Activated CD4-positive, alpha-beta T cell treated with anti-CD3 and anti-CD28 coated beads, Interleukin-2, amount 10 ng/mL, durations not matched to agents 24 days and 14 days (primary cell): ENCODE results near the gene ADGB. TPM values are rescaled to one million over a fixed set of nuclear protein-coding genes. Genes with fewer than 3 reads are reported as not detected.
"Not testable (repeated sequence)": the region's sequence is repeated elsewhere in the genome, so short reads cannot be mapped to it uniquely, and the experiment has no call there.

Source experiments
- DNase-seq: peaks from one replicate; pipeline ENCODE4 v3.0.0; 2022
- H3K27ac Mint-ChIP-seq: one replicate; pipeline ENCODE4 v1.8.0; 2022; ENCODE audit warnings: mild to moderate bottlenecking, mixed read lengths
- H3K27me3 Mint-ChIP-seq: one replicate; pipeline ENCODE4 v1.8.0; 2022; ENCODE audit warnings: mixed read lengths
- H3K36me3 Mint-ChIP-seq: one replicate; pipeline ENCODE4 v1.8.0; 2022; ENCODE audit warnings: low read depth, mild to moderate bottlenecking, mixed read lengths
- H3K4me1 Mint-ChIP-seq: one replicate; pipeline ENCODE4 v1.8.0; 2021; ENCODE audit warnings: mixed read lengths
- H3K4me3 Mint-ChIP-seq: one replicate; pipeline ENCODE4 v1.8.0; 2022; ENCODE audit warnings: mild to moderate bottlenecking, moderate library complexity, mixed read lengths
- H3K9me3 Mint-ChIP-seq: one replicate; pipeline ENCODE4 v1.8.0; 2021; ENCODE audit warnings: mixed read lengths
- intact Hi-C: fragments of 100-400 bp; cut with micrococcal nuclease; formaldehyde crosslinking; loops from one replicate; pipeline ENCODE4 v1.15.1; 2023
- total RNA-seq: library from RNA; stranded (reverse); gene quantifications from 2 replicates; pipeline ENCODE4 v1.2.3, GENCODE V29; 2022

The ADGB gene
- total RNA-seq, 1 donor from 2014 or later = not detected

DNA sequence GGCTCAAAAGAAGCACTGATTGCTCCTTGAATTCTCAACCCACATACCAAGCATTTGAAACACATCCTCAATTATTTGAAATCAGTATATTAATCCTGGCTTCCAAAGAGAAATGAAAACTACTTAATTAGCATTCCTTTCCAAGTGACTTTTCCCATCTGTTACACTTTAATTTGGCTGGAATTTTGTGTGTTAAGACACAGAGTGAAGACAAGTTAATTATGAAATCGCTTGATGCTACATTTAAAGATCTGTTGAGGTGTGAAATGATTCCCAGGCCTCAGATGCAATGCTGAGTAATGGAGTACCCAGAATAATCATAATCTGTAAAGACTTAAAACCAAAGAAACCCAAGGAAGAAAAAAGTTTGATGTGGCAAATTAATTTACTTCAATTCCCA lies 241.4 kb downstream of the ADGB start:
- Mint-ChIP-seq H3K27ac (no peak overlapping the region), H3K4me3 (no peak overlapping the region), H3K9me3 (peaks cover 10% of the 10 kb centered on the region), H3K27me3 (no peaks in the 10 kb centered on the region), H3K4me1 (no peaks in the 10 kb centered on the region), H3K36me3 (no peaks in the 10 kb centered on the region)
- no peak for DNase-seq
- intact Hi-C loops = no loop called here

DNA sequence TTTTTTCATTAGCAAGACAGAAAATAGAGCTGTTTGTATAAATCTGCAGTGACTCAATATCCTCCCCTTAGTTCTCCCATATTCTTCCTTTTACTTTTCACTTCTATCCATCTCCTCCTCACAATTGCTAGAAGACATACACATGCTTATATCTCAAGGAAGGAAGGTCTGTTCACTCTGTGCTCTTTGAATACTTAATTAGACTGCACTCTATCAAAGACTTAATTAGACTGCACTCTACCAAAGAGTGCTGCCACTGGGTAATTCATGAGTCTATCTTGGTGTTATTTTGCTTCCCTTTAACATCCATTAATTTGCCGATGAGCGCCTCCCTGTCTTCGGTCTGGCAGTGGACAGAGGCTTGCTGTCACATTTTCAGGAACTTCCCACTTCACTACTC lies 241.9 kb downstream of the ADGB start:
- Mint-ChIP-seq H3K4me1 (no peaks in the 10 kb centered on the region), H3K36me3 (no peaks in the 10 kb centered on the region), H3K27me3 (no peaks in the 10 kb centered on the region), H3K4me3 (no peak overlapping the region), H3K9me3 (peaks cover 10% of the 10 kb centered on the region), H3K27ac (no peak overlapping the region)
- DNase-seq = no peak
- intact Hi-C loops = no loop called here

DNA sequence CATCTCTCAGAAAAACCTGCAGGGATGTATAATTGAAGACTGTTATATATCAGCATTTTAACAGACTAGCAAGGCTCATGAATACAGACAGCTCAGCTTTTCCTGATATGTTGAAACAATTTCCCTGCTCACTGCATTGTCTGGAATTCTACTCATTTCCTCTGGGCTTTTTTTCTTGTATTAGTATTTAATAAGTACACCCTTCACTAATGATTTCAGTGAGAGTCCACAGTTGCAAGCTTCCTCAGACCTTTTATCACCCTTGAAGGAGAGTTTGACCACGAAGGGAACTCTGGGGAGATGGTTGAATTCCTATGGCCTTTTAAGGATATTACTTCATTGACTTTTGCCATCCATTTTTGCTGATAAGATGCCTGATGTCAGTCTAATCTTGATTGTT lies 248.7 kb downstream of the ADGB start:
- Mint-ChIP-seq H3K9me3 (peaks cover 18% of the 10 kb centered on the region), H3K4me1 (peaks cover 15% of the 10 kb centered on the region), H3K4me3 (no peak overlapping the region), H3K36me3 (no peaks in the 10 kb centered on the region), H3K27me3 (no peaks in the 10 kb centered on the region), H3K27ac (no peak overlapping the region)
- intact Hi-C loops = no loop called here
- no peak for DNase-seq

DNA sequence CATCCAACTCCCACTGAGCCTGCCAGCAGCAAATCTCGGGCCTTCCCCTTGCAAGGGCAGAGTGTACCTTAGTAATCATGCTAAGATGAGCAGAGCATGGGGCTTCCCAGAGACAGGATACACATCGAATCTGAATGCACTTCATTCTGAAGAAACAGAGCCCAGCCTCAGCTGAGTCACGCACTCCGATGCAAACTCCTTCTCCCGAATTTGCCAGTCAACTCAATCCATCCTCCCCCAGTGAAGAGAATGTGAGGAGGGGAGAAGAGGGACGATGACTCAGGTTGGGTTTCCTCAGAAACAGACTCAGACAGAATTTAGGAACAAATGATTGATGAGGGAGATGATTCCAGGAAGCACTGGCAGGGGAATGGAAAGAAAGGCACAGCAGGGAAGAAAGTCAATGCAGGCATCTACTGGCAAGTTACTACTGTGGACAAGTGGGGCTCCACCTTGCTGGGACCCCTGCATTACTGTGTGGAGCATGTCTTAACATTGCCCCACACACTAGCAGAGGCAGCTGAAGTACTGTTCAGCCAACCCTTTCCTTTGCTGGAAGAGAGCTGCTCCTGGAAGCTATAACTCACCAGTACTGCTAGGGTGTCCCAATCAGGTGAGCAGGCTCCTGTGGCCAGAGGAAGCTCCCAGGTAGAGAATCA lies 251.6 kb downstream of the ADGB start:
- Mint-ChIP-seq H3K9me3 (peaks cover 12% of the 10 kb centered on the region), H3K36me3 (no peaks in the 10 kb centered on the region), H3K4me1 (peaks cover 15% of the 10 kb centered on the region), H3K27me3 (no peaks in the 10 kb centered on the region), H3K27ac (peak overlapping the region; percentile 69), H3K4me3 (peak overlapping the region; percentile 1)
- intact Hi-C loops = loop anchor here (10.0 kb wide), 1 partner anchor 1354 kb away; no protein-coding TSS in a partner anchor
- no peak for DNase-seq

DNA sequence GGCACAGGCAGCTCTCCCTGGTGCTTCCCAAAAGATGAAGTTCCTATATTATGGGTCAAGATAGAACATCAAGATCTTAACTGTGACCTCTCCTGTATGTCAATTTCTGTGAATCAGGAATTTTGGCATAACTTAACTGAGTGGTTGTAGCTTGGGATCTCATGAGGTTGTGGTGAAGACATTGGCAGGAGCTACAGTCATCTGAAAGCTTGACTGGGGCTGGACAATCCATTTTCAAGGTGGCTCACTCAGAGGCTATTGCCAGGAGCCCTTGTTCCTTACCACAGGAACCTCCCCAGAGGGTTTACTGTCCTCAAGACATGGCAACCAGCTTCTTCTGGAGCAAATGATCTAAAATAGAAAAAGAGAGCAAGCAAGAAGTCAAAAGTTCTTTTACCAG lies 252.2 kb downstream of the ADGB start:
- Mint-ChIP-seq H3K4me3 (no peak overlapping the region), H3K9me3 (peaks cover 12% of the 10 kb centered on the region), H3K36me3 (no peaks in the 10 kb centered on the region), H3K4me1 (peaks cover 15% of the 10 kb centered on the region), H3K27me3 (no peaks in the 10 kb centered on the region), H3K27ac (peak overlapping the region; percentile 69)
- intact Hi-C loops = loop anchor here (10.0 kb wide), 1 partner anchor 1354 kb away; no protein-coding TSS in a partner anchor
- no peak for DNase-seq

DNA sequence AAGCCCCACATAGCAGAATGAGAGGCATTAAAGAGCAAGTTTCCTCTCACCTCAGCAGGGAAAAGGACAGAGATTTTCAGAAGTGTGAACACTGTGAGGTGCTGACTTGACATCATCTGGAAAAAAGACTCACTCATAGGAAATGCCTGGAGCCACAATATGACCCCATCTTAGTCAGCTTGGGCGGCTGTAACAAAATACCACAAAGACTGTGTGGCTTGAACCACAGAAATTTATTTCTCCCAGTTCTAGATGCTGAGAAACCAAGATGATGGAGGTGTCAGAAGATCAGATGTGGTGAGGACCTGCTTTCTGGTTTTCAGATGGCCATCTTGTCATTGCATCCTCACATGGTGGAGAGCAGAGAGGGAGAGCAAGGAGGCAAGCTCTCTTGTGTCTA lies 253.1 kb downstream of the ADGB start:
- peak overlapping the region; percentile 76 for H3K27ac Mint-ChIP-seq
- no peak overlapping the region for H3K4me3 Mint-ChIP-seq
- H3K9me3 Mint-ChIP-seq = peaks cover 12% of the 10 kb centered on the region
- H3K4me1 Mint-ChIP-seq = peaks cover 18% of the 10 kb centered on the region
- no peaks in the 10 kb centered on the region for H3K36me3 Mint-ChIP-seq
- intact Hi-C loops = loop anchor here (10.0 kb wide), 1 partner anchor 1353 kb away; no protein-coding TSS in a partner anchor
- peak; percentile 62 for DNase-seq
- no peaks in the 10 kb centered on the region for H3K27me3 Mint-ChIP-seq

DNA sequence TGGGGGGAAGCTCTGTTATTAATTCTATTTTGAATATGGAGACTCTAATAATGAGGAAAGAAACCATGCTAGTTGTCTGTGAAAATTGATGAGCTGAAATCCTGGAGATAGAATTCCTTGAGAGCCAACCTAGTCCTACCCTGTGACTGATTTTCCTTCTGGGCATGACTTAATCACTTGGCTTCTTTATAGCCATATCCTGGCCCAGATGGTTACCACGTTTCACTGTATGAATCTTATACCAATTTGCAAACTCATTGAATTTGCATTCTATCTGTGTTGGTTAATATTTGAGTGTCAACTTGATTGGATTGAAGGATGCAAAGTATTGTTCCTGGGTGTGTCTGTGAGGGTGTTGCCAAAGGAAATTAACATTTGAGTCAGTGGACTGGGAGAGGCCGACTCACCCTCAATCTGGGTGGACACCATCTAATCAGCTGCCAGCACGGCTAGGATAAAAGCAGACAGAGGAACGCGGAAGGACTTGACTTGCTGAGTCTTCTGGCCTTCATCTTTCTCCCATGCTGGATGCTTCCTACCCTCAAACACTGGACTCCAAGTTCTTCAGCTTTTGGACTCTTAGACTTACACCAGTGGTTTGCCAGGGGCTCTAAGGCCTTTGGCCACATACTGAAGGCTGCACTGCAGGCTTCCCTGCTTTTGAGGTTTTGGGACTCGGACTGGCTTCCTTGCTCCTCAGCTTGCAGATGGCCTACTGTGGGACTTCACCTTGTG lies 255.9 kb downstream of the ADGB start:
- intact Hi-C loops = loop anchor here (5.0 to 10.0 kb wide), 3 partner anchors 98 to 1350 kb away; partner anchors contain the start of gene SAMD5
- H3K27me3 Mint-ChIP-seq, H3K36me3 Mint-ChIP-seq, H3K9me3 Mint-ChIP-seq, H3K4me3 Mint-ChIP-seq, DNase-seq, H3K27ac Mint-ChIP-seq: not testable (repeated sequence)
- peaks cover 26% of the 10 kb centered on the region for H3K4me1 Mint-ChIP-seq

DNA sequence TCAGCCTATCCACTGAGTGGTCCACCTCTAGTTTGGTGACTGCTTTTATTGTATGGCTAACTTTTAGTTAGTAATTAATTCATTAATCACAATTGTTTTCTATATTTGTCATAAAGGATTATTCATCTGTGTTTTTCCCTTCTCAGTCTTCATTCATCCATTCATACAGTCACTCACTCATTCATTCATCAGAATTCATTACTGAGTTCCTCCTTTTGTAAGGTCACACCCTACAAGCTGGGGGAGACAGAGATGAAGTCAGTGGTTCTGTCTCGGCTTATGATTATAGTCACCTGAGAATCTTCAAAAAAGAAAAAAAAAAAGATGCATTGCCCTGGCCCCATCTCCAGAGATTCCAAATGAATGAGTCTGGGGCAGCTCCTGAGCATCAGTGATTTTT lies 257.1 kb downstream of the ADGB start:
- Mint-ChIP-seq H3K27me3 (no peaks in the 10 kb centered on the region), H3K4me1 (peaks cover 20% of the 10 kb centered on the region), H3K9me3 (peaks cover 4% of the 10 kb centered on the region), H3K27ac (peak overlapping the region; percentile 64), H3K4me3 (no peak overlapping the region), H3K36me3 (no peaks in the 10 kb centered on the region)
- intact Hi-C loops = loop anchor here (1.0 to 10.0 kb wide), 7 partner anchors 21 to 1349 kb away; partner anchors contain the start of gene SAMD5
- no peak for DNase-seq

DNA sequence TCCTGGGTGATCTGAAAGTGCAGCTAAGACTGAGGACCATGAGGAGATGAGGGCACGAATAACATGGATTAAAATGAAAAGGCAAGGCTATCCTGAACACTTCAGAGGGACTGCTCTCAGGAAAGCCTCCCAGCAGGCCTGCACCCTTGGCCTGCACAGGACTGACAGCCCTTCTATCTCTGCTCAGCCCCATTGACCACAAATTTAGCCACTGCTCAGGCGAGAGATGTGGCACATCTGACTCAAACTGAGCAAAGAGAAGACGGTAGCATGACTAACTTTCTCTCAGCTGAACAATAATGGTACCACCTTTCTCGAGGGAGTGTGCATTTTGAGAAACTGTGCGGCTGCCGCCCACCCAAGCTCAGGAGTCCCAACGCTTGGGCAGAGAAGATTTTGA lies 257.5 kb downstream of the ADGB start:
- intact Hi-C loops = loop anchor here (1.0 to 10.0 kb wide), 7 partner anchors 21 to 1349 kb away; partner anchors contain the start of gene SAMD5
- Mint-ChIP-seq H3K27ac (peak overlapping the region; percentile 64), H3K27me3 (no peaks in the 10 kb centered on the region), H3K9me3 (peaks cover 4% of the 10 kb centered on the region), H3K4me3 (peak overlapping the region; percentile 47), H3K36me3 (no peaks in the 10 kb centered on the region), H3K4me1 (peaks cover 20% of the 10 kb centered on the region)
- no peak for DNase-seq

DNA sequence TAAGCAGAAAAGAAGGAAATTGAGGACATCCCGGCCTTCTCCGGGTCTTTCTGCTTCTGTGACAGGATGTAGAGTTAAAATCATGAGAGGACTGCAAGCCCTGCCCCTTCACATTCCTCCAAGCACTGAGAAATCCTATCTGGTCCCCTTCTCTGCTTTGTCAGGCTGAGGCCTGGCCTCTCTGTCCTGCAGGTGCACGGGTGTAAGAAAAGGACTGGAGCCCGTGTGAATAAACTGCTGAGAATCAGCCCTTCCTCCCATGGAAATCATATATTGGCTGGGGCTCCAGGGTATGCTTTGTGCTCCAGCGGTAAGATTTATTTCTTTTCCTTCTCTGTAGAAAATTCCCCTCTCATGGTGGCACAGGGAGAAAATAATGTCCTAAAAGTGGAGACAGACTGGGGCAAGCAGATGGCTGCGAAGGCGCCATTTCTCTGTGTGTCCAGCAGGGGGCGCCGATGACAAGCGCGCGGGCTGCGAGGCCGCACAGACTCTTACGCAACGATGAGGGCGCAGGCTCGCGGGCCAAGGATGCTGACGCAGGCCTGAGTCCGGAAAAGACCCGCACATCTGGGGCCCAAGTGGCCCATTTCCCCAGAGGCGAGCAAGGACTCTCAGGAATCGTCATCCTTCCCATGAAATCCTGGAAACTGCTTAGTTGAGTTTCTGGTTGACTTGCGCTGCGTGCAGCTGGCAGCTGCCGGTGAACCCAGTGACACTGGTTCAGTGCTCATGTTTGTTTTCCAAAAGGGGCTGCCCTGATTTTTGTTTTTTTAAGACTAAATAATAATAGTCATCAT lies 258.6 kb downstream of the ADGB start:
- peaks cover 1% of the 10 kb centered on the region for H3K9me3 Mint-ChIP-seq
- H3K27ac Mint-ChIP-seq = peak overlapping the region; percentile 52
- no peaks in the 10 kb centered on the region for H3K36me3 Mint-ChIP-seq
- peak; percentile 92 for DNase-seq
- H3K4me1 Mint-ChIP-seq = peaks cover 12% of the 10 kb centered on the region
- no peaks in the 10 kb centered on the region for H3K27me3 Mint-ChIP-seq
- peak overlapping the region; percentile 36 for H3K4me3 Mint-ChIP-seq
- intact Hi-C loops = loop anchor here (2.0 to 10.0 kb wide), 6 partner anchors 19 to 1347 kb away; partner anchors contain the start of gene SAMD5

DNA sequence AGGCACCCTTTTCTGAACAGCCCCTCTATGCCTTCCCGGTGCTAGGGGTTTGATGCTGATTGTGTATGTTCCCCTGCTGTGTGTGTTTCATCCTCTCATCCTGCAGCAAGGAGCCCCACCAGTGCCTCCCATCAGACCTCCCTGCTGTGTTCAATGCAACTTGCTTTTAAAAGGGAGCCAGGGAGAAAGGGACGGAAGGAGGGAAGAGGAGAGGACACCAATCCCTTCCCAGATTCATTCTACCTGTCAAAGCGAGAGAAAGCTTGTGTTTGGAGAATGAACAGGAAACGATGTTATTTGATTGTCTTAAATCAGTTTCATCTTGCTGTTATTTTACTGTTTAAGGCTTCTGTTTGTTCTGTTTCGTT lies 259.2 kb downstream of the ADGB start:
- intact Hi-C loops = loop anchor here (2.0 to 10.0 kb wide), 6 partner anchors 19 to 1347 kb away; partner anchors contain the start of gene SAMD5
- peak overlapping the region; percentile 21 for H3K27ac Mint-ChIP-seq
- H3K36me3 Mint-ChIP-seq = no peaks in the 10 kb centered on the region
- H3K9me3 Mint-ChIP-seq = no peaks in the 10 kb centered on the region
- peak overlapping the region; percentile 46 for H3K4me3 Mint-ChIP-seq
- peaks cover 11% of the 10 kb centered on the region for H3K4me1 Mint-ChIP-seq
- DNase-seq = no peak
- no peaks in the 10 kb centered on the region for H3K27me3 Mint-ChIP-seq

DNA sequence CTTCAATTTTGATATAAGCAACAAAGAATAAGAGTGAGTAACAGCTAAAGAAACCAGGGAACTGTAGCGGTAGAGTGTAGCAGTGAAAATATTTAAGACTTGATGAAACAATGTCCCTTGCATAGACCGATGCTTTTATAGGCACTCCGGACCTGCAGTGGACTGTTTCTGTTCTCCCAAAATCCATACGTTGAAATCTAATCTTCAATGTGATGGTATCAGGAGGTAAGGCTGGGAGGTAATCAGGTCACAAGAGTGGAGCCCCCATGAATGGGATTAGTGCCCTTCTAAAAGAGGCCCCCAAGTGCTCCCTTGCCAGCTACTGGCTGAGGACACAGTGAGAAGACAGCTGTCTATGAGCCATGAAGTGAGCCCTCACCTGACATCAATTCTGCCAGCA lies 260.4 kb downstream of the ADGB start:
- Mint-ChIP-seq H3K4me3 (no peak overlapping the region), H3K9me3 (no peaks in the 10 kb centered on the region), H3K36me3 (no peaks in the 10 kb centered on the region), H3K27me3 (peaks cover under 1% of the 10 kb centered on the region), H3K27ac (no peak overlapping the region), H3K4me1 (peaks cover 11% of the 10 kb centered on the region)
- DNase-seq = no peak
- intact Hi-C loops = loop anchor here (5.0 to 10.0 kb wide), 3 partner anchors 93 to 1346 kb away; partner anchors contain the start of gene SAMD5

DNA sequence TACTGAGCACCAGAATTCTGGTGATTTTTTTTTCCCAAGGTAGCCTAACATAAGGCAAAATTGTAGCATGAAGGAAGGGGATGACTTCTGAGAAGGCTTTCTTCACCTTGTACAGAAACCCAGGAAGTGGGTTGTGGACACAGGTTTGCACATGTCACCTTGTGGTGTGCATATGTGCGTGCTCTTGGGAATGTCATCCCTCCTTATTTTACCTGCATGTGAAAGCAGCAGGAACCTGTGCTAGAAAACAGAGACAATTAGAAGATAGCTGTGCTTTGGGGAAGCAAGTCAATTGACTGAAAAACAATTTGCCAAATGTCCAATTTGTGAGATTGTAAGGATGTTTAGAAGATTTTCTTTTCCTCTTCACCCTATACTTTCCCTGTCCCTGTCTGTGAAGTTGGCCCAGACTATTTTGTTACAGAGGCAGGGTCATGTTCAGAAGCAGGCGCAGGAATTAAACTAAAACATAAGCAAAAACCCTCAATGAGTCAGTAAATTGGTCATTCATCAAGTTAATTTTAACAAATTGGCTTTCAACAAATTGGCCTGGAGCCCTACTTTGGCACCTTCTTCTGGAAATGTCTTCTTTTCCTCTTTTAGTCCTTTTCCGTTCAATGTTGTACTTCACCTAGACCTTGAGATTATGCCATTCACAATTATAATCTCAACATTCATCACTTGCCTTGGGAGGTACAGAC lies 261.2 kb downstream of the ADGB start:
- H3K4me1 Mint-ChIP-seq = peaks cover 11% of the 10 kb centered on the region
- H3K9me3 Mint-ChIP-seq = no peaks in the 10 kb centered on the region
- H3K27me3 Mint-ChIP-seq = peaks cover 2% of the 10 kb centered on the region
- no peaks in the 10 kb centered on the region for H3K36me3 Mint-ChIP-seq
- no peak overlapping the region for H3K4me3 Mint-ChIP-seq
- no peak for DNase-seq
- intact Hi-C loops = loop anchor here (5.0 to 10.0 kb wide), 3 partner anchors 92 to 1345 kb away; partner anchors contain the start of gene SAMD5
- H3K27ac Mint-ChIP-seq = no peak overlapping the region
